Suppressor macrophage treated with lipopolysaccharide for 1 hour (primary cell): ENCODE results near the gene SNCG.
"Not testable (repeated sequence)": the region's sequence is repeated elsewhere in the genome, so short reads cannot be mapped to it uniquely, and the experiment has no call there.

Source experiments
- DNase-seq, 3 donors: peaks; one replicate each; pipeline ENCODE4 v3.0.0-alpha.2; 2020 to 2022

Gene SNCG

GRCh38 chr10:86958116-86958900, at the start of gene SNCG:
Gene SNCG, plus strand, starts transcription at chr10:86958599. Its CDS starts 99 bp downstream, at chr10:86958698.
- DNase-seq, result no peak

DNA sequence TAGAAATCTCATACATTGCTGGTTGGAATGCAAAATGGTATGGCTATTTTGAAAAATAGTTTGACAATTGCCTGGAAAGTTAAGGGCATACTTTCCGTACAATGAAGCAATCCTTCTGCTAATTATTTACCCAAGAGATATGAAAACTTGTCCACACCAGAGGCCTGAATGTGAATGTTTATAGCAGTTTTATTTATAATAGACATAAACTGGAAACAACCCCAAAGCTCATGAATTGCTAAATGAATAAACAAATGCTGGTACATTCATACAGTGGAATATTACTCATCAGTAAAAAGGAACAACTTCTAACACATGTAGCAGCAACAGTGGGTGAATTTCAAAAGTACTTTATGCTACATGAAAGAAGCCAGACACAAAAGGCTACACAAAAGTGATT, 43.7 kb upstream of the SNCG start:
- DNase-seq, result no peak

DNA sequence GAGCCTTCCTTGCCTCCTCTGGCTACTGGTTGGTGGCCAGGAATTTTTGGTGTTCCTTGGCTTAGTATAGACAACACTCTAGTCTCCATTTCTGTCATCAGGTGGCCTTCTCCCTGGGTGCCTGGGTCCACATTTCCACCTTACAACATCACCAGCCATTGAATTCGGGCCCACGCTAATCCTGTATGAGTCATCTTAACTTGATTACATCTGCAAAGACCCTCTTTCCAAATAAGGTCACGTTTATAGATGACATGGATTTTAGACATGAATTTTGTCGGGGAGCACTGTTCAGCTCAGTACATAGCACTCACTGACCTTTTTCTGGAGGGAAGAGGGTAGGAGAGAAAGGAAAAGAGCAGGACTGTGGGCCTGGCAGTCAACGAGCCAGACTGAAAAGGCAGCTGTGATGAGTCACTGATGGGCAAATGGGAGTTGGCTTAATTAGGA, 40.4 kb upstream of the SNCG start:
- DNase-seq, result no peak

GRCh38 chr10:86922553-86922961, 35.8 kb upstream of the SNCG start:
- no peak for DNase-seq

- no peak for DNase-seq
Measured at GRCh38 chr10:86929468-86930380, 28.7 kb upstream of the SNCG start.

GRCh38 chr10:86931872-86932271, 26.5 kb upstream of the SNCG start:
- no peak for DNase-seq

- DNase-seq, result no peak
Measured at GRCh38 chr10:86932674-86933073, 25.7 kb upstream of the SNCG start.

DNA sequence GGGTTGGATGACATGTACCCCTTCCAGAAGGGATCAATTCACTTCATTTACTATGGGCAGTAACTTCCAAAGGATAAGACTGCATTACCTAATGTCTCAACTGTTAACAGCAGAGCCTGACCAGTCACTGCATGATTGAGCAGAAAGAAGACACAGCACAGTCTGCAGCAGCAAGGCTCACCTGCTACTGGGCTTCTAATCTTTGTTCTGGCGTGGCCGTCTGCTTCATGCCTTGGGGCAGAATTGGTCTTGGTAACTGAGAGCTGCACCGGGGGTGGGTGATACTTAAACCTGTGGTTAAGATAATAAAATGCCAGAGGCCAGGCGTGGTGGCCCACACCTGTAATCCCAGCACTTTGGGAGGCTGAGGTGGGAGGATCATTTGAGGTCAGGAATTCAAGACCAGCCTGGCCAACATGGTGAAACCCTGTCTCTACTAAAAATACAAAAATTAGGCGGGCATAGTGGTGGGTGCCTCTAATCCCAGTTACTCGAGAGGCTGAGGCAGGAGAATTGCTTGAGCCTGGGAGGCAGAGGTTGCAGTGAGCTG, 24.2 kb upstream of the SNCG start:
- not testable (repeated sequence) for DNase-seq

GRCh38 chr10:86936661-86937501, 21.5 kb upstream of the SNCG start:
- no peak for DNase-seq

DNA sequence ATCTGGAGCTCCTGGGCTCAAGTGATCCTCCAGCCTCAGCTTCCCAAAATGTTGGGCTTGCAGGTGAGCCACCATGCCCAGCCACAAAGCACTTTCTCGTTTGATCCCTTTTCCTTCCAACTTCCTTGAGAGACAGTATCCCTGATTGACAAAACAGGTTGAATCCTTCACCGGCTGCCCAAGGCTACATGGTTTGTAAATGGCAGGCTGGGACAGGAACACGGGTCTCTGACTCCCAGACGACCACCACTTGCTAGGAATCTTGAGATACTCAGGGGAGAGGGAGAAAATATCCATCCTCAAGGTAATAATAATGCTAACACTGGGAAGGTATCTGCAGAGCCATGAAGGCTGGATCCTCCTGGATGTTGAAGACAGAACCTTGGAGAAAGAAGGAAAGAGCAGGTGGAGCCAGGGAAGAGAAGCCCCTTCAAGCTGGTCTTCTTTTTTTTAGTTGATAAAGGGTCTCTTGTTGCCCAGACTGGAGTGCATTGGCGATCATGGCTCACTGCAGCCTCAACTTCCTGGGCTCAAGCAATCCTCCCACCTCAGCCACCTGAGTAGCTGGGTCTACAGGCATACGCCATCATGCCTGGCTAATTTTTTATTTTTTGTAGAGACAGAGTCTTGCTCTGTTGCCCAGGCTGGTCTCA, 20.8 kb upstream of the SNCG start:
- DNase-seq, result no peak

- no peak for DNase-seq
Measured at GRCh38 chr10:86938260-86938659, 20.1 kb upstream of the SNCG start.

- DNase-seq, result not testable (repeated sequence)
Measured at GRCh38 chr10:86940076-86940475, 18.3 kb upstream of the SNCG start.

DNA sequence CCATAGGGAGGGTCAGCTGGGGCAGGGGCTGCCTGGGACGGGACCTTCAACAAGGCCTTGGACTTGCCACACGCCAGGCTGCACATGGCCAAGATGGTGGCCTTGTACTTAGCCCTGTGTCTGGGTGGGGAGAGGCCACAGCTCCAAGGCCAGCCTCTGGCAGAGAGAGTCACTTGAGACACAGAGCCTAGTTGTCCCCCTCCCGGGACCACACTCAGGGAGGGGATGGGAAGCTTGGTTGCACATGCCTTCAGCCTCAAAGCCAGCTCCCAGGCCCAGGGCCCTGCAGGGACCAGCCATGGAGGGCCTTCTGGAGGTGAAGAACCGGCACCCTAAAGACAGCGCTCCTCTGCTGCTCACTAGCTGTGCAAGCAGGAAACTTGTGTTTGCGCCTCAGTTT, 17.7 kb upstream of the SNCG start:
- no peak for DNase-seq

- DNase-seq, result no peak
Measured at GRCh38 chr10:86941426-86941825, 17.0 kb upstream of the SNCG start.

GRCh38 chr10:86941991-86942421, 16.4 kb upstream of the SNCG start:
- no peak for DNase-seq

GRCh38 chr10:86942441-86943315, 15.7 kb upstream of the SNCG start:
- DNase-seq, result no peak

- no peak for DNase-seq
Measured at GRCh38 chr10:86943316-86944030, 14.9 kb upstream of the SNCG start.

GRCh38 chr10:86944031-86944419, 14.4 kb upstream of the SNCG start:
- no peak for DNase-seq

GRCh38 chr10:86944471-86944870, 13.9 kb upstream of the SNCG start:
- no peak for DNase-seq

GRCh38 chr10:86944907-86945306, 13.5 kb upstream of the SNCG start:
- DNase-seq, result no peak
